Ectodermal cell (in vitro differentiated cells): ENCODE measurements around the gene PTPRN2.

Experiments used
- H3K27ac ChIP-seq: 2 replicates; pipeline ENCODE4 v1.7.0; 2013; ENCODE audit warnings: mild to moderate bottlenecking, low read depth, low read length; ENCODE audit not compliant: insufficient read depth, poor library complexity, severe bottlenecking
- H3K27me3 ChIP-seq: 2 replicates; pipeline ENCODE4 v1.7.0; 2013; ENCODE audit warnings: mild to moderate bottlenecking, low read length; ENCODE audit not compliant: insufficient read depth, control insufficient read depth, poor library complexity, severe bottlenecking
- H3K36me3 ChIP-seq: one replicate; pipeline ENCODE4 v1.7.0; 2013; ENCODE audit warnings: low read length; ENCODE audit not compliant: control insufficient read depth, insufficient read depth
- H3K4me1 ChIP-seq: one replicate; pipeline ENCODE4 v1.7.0; 2013; ENCODE audit warnings: low read length; ENCODE audit not compliant: control insufficient read depth, insufficient read depth
- H3K4me3 ChIP-seq: 2 replicates; pipeline ENCODE4 v1.7.0; 2013; ENCODE audit warnings: low read depth, low read length, control low read depth; ENCODE audit not compliant: insufficient read depth
- H3K9me3 ChIP-seq: 2 replicates; pipeline ENCODE4 v1.7.0; 2013; ENCODE audit warnings: mild to moderate bottlenecking, low read length, moderate library complexity; ENCODE audit not compliant: control insufficient read depth
- whole genome bisulfite sequencing, 2 experiments: methylation state at CpG; one replicate each; pipeline ENCODE4 v1.1.7; 2013; ENCODE audit warnings: missing lambda C conversion rate in 2 of 2; 5-methylcytosine and 5-hydroxymethylcytosine counted together

The PTPRN2 gene

DNA sequence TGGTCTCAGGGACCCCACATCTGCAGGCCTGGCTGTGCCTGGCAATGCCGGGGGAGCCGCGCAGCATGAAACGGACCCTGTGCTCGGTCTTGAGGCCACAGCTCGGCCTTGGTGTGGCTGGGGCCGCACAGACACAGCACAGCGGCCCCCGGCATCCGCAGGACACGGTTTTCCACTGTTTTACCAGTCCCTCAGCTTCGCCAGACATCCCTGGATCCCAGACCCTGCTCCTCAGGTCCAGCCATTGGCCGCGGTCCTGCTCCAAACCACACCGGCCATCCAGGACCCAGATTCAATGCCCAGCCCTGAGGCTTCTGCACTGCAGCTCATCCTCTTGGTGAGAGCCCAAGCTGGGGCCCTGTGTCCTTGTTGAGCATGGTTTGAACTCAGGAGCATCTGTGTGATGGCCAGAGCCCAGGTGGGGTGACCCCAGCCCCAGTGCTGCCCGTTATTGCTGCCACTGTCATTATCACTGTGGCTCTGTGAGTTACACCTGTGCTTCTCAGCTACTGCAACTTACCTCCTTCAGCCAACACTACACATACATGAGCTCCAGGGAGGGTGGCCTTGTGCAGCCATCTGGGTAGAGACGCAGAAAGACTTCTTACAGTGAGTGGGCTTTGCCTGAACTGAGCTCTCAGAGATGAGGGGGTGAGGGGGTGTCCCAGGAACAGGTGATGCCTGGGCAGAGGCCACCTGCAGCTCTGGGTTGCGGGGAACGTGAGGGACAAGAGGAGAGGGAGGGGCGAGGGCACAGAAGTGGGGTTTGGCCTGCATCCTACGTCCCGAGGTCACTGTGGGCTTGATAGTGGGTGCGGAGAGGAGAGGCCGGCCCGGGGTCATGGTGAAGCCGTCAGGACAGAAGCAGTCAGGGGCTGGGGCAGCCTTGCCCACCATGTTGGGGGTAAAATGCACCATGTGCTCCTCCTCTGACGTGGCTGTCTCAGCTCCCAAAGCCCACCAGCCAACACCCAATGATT lies 567.6 kb downstream of the PTPRN2 start:
- WGBS, 2 experiments, result 80 to 81% methylated on average over 27 of the region's 27 CpGs
- Histone ChIP-seq H3K4me1 (no peaks in the 10 kb centered on the region), H3K27me3 (no peaks in the 10 kb centered on the region), H3K36me3 (no peaks in the 10 kb centered on the region), H3K27ac (no peak overlapping the region), H3K4me3 (no peak overlapping the region), H3K9me3 (peaks cover 21% of the 10 kb centered on the region)

- H3K9me3 ChIP-seq, result peaks cover 25% of the 10 kb centered on the region
- no peaks in the 10 kb centered on the region for H3K4me1 ChIP-seq
- H3K4me3 ChIP-seq, result no peak overlapping the region
- H3K27ac ChIP-seq, result no peak overlapping the region
- H3K36me3 ChIP-seq, result no peaks in the 10 kb centered on the region
- 87 to 89% methylated on average over 20 of the region's 20 CpGs for WGBS, 2 experiments
- H3K27me3 ChIP-seq, result no peaks in the 10 kb centered on the region
These were observed 568.5 kb downstream of the PTPRN2 start for GRCh38 chr7:158018971-158019645.

DNA sequence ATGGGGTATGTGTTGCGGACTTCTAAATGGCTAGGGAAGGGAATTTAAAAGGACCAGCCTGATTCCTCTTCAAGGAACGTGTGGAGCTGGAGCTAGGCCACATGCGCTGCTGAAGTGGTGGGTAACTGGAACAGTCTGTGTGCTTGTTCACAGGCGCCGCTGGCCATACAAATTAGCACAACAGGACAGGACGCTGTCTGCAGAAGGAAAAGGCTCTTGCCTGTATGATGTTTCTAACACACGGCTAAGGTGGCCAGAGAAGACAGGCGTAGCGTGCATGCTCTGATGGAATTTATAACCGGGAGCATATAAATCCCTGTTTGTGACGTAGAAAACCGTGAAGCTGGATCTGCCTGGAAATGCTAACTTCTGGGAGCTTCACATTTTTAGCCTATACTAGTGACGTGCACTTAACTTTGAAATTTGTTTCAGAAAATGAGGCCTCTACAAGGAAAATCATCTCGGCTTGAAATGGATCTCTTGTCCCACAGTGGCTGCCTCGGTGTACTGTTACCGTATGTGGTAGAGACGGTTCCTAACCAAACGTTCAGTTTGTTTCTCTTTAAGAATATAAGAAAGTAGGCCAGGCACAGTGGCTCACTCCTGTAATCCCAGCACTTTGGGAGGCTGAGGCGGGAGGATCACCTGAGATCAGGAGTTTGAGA lies 569.4 kb downstream of the PTPRN2 start:
- H3K9me3 ChIP-seq, result peaks cover 25% of the 10 kb centered on the region
- no peaks in the 10 kb centered on the region for H3K4me1 ChIP-seq
- H3K4me3 ChIP-seq, result no peak overlapping the region
- H3K36me3 ChIP-seq, result no peaks in the 10 kb centered on the region
- WGBS, 2 experiments, result 85% methylated on average over 19 of the region's 19 CpGs
- H3K27ac ChIP-seq, result no peak overlapping the region
- no peaks in the 10 kb centered on the region for H3K27me3 ChIP-seq

DNA sequence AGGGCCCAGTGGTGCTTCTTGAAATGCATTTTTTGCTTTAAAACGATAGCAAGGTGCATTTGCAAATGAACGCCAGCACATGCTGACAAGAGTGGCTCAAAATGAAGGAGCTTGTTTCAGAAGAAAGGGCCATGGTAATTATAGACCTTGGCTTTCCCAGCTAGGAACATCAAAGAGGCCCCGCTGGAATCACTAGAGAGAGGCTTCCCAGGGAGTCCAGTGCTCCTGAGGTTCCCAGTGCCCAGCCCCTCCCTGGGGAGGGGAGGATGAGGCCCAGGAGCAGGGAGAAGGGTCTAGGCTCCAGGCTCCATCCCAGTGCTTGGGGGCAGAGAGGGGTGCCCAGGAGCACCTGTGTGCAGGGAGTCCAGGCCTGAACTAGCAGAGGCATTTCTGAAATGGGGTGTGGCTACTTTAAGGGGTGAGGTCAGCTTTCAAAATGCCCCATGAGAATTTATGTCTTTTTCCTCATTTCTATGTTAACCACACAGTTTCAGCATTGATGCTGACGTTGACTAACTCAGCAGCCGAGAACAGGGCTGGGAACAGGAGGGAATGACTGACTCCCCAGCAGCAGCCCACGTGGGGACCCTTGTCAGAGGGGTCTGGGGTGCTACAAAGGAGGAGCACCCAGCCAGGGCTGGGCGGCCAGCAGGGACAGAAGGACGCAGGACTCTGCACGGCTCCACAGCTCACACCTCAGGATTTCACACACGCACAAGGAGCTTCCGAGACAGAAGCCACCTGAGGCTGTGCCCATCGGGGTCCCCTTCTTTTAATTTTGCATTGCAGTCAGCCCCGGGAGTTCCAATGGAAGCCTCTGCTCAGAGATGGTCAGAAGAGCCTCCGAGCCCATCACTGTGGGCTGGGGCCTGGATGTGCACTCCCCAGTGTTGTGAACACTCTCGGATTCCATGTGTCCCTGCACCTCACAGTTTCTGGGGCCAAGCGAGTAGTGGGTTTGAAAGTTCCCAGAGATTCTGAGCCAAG lies 570.2 kb downstream of the PTPRN2 start:
- H3K27me3 ChIP-seq, result no peaks in the 10 kb centered on the region
- H3K36me3 ChIP-seq, result no peaks in the 10 kb centered on the region
- no peak overlapping the region for H3K4me3 ChIP-seq
- no peaks in the 10 kb centered on the region for H3K4me1 ChIP-seq
- peaks cover 25% of the 10 kb centered on the region for H3K9me3 ChIP-seq
- WGBS, 2 experiments, result 76% methylated on average over 16 of the region's 16 CpGs
- no peak overlapping the region for H3K27ac ChIP-seq

DNA sequence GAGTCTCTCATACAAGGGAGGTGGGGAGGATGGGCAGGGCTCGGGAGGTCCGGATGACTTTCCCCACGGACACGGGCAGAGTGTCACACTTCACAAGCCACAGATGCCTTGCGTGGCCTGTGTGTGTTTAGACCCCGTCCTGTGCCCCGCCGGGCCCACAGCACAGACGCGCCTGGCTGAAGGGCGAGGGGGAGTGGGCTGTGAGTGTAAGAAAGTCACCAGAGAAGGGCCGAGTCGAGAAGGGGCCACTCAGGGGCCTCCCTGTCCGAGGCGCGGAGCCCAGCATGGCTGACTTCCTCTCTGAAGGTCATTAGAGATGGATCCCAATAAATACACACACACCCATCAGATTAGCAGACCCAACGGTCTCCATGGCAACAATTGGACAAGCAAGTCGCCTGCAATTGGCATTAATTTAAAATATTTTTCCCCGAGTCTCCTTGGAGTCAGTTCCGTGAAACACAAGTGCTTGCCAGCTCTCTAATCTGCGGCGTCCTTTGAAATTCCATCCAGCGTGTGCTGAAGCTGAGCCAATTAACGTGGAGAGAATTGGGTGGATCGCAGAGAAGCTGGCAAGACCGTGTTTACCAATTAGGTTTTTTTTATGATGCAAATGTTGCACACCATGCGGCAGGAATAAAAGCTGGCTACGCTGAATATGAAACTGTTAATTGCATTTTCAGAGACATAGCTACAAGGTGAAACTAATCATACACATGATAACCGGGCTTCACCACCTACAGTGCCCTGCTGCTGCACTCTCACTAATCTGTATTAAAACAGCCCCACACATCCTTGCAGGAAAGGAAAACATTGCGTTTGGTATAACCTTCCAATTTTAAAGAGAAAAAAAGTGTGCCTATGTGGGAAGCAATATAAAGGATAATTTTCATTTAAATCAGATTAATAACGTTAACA lies 571.2 kb downstream of the PTPRN2 start:
- Histone ChIP-seq H3K36me3 (no peaks in the 10 kb centered on the region), H3K27me3 (no peaks in the 10 kb centered on the region), H3K9me3 (peaks cover 25% of the 10 kb centered on the region), H3K27ac (no peak overlapping the region), H3K4me3 (no peak overlapping the region), H3K4me1 (no peaks in the 10 kb centered on the region)
- 69 to 71% methylated on average over 30 to 31 of the region's 31 CpGs for WGBS, 2 experiments

DNA sequence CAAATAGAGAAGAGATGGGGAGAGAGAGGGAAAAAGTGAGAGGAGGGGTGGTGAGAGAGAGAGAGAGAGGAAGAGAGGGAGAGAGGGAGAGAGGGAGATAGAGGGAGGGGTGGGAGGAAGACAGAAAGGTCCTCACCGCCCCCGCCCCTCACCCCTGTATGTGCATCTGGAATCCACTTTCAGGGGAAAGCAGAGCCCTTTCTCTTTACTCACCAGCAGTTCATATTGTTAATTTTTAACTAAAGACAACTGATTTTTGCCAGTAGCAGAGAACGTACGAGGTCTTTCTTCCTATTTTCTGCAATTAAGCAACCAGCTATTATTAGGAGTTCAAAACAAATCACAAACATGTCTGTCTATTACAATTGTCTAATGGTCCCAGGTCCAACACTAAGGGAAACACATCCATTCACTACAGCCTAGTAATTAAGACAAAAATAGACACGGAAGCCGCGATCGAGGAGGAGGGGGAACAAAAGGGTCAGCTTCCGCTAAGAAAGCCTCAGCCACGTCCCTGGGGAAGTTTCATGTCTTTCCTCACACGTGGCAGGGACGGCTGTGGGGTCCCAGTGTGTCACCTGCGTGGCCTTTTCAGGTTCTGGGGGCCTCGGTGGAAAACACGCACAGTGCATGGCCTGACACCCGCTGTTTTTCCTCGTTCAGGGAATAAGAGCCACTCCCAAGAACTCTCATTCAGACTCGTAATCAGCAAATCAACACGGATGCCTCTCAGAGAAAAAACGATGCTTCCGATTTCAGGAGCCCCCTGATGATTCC lies 572.0 kb downstream of the PTPRN2 start:
- no peaks in the 10 kb centered on the region for H3K36me3 ChIP-seq
- H3K27ac ChIP-seq, result no peak overlapping the region
- H3K9me3 ChIP-seq, result peaks cover 22% of the 10 kb centered on the region
- H3K4me1 ChIP-seq, result no peaks in the 10 kb centered on the region
- H3K4me3 ChIP-seq, result no peak overlapping the region
- H3K27me3 ChIP-seq, result no peaks in the 10 kb centered on the region
- WGBS, 2 experiments, result 70 to 71% methylated on average over 21 of the region's 21 CpGs

GRCh38 chr7:158014976-158015375 lies 572.6 kb downstream of the PTPRN2 start:
- H3K27ac ChIP-seq, result no peak overlapping the region
- WGBS, 2 experiments, result 53 to 58% methylated on average over 3 of the region's 3 CpGs
- no peak overlapping the region for H3K4me3 ChIP-seq
- no peaks in the 10 kb centered on the region for H3K36me3 ChIP-seq
- peaks cover 18% of the 10 kb centered on the region for H3K9me3 ChIP-seq
- H3K4me1 ChIP-seq, result no peaks in the 10 kb centered on the region
- H3K27me3 ChIP-seq, result no peaks in the 10 kb centered on the region

GRCh38 chr7:158013085-158013668 lies 574.4 kb downstream of the PTPRN2 start:
- no peaks in the 10 kb centered on the region for H3K27me3 ChIP-seq
- H3K36me3 ChIP-seq, result no peaks in the 10 kb centered on the region
- H3K4me1 ChIP-seq, result no peaks in the 10 kb centered on the region
- H3K27ac ChIP-seq, result no peak overlapping the region
- peaks cover 18% of the 10 kb centered on the region for H3K9me3 ChIP-seq
- no peak overlapping the region for H3K4me3 ChIP-seq
